Nephron progenitor cell (in vitro differentiated cells): ENCODE measurements around the gene ANKRD13B.
A peak's percentile ranks its signal among the peaks of the same experiment; 100 is the strongest.

Experiments
- DNase-seq: peaks from one replicate; pipeline ENCODE4 v3.0.0; 2021
- H3K27ac Mint-ChIP-seq: 2 replicates; pipeline ENCODE4 v1.8.0; 2021; ENCODE audit warnings: mild to moderate bottlenecking, moderate library complexity, mixed read lengths
- H3K27me3 Mint-ChIP-seq: 2 replicates; pipeline ENCODE4 v1.8.0; 2021; ENCODE audit warnings: mild to moderate bottlenecking, low read depth, mixed read lengths; ENCODE audit not compliant: poor library complexity
- H3K36me3 Mint-ChIP-seq: 2 replicates; pipeline ENCODE4 v1.8.0; 2021; ENCODE audit warnings: low read depth, mixed read lengths
- H3K4me1 Mint-ChIP-seq: 2 replicates; pipeline ENCODE4 v1.8.0; 2021; ENCODE audit warnings: mixed read lengths
- H3K4me3 Mint-ChIP-seq: 2 replicates; pipeline ENCODE4 v1.8.0; 2021; ENCODE audit warnings: mild to moderate bottlenecking, moderate library complexity, mixed read lengths
- H3K9me3 Mint-ChIP-seq: 2 replicates; pipeline ENCODE4 v1.8.0; 2021; ENCODE audit warnings: mild to moderate bottlenecking, moderate library complexity, mixed read lengths
- CTCF ChIP-seq: fragments of 200-600 bp; sonication (generic); IDR thresholded peaks from 2 replicates; pipeline ENCODE4 v1.5.0; 2021; ENCODE audit warnings: antibody characterized with exemption

Gene ANKRD13B

DNA sequence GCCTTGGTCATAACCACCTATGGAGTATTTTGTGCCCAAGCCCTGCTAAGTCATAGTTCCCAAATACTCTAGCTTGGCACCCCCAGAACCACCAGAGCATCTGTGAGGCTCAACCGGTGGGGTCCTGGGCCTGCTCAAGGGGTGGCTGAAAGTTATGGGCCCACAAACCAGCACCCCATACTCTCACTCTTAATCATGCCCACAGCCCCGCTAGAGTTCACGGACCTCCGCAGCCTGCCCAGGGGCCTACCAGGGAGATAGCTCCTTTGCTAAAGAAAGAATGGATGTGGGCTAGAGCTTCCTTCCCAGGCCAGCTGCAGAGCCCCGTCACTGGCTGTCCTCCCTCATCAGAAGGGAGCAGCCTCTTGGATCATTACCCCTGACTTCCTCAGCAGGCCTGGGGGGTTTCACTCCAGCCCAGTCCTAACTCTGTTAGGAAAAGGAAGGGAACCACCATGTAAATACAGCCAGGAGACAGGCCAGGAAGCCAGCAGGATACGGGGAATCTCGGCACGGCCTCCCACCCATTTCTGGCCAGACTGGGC, 4.8 kb upstream of the ANKRD13B start:
- Mint-ChIP-seq H3K9me3 (no peaks in the 10 kb centered on the region), H3K27me3 (peaks cover 7% of the 10 kb centered on the region), H3K27ac (peak overlapping the region; percentile 47), H3K4me3 (peak overlapping the region; percentile 89), H3K4me1 (peaks cover 66% of the 10 kb centered on the region), H3K36me3 (peaks cover 2% of the 10 kb centered on the region)
- DNase-seq: peak; percentile 17
- no peak for TF ChIP-seq CTCF

DNA sequence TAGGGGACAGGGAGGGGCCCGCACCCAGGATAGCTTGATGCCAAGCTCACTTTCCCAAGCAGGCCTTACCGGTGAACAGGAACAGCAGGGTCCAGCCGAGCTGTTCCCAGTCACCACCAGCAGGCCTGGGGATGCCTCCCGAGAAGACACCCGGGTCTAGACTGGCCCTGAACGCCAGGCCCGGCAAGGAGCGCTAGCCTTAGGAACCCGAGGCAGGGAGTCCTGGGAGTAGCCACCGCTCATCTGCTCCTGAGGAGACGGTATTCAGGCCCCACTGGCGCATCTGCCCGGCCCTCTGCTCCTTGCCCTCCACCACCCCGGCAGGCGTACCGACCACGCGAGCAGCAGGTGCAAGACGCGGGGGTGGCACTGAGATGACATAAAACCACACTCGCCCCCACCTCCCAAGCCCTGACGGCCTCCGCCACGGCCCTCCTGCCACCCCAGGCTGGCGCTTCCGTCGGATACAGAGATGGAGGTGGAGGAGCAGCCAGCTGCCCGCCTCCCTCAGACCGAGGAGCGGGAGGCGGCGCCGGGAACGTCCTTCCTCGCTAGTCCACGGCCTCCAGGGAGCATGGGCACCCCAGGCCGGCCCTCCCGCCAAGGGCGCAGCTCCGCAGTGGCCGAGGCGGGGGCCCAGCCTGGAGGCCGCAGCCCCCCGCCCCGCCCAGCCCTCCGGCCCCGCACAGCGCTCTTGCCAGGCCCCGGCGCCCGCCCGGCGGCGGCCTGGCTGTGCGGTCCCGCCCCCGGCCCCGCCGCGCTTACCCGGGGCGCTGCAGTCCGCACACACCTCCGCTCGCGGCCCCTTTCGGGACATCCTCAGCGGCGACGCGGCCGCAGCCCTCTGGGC, 4.1 kb upstream of the ANKRD13B start:
- TF ChIP-seq CTCF: no peak
- no peaks in the 10 kb centered on the region for H3K9me3 Mint-ChIP-seq
- H3K36me3 Mint-ChIP-seq: no peaks in the 10 kb centered on the region
- H3K4me3 Mint-ChIP-seq: peak overlapping the region; percentile 89
- no peak for DNase-seq
- H3K4me1 Mint-ChIP-seq: peaks cover 67% of the 10 kb centered on the region
- H3K27ac Mint-ChIP-seq: peak overlapping the region; percentile 47
- peaks cover 6% of the 10 kb centered on the region for H3K27me3 Mint-ChIP-seq

- no peaks in the 10 kb centered on the region for H3K36me3 Mint-ChIP-seq
- peak; percentile 89 for DNase-seq
- H3K4me1 Mint-ChIP-seq: peaks cover 64% of the 10 kb centered on the region
- H3K27ac Mint-ChIP-seq: no peak within 1 kb of the TSS
- peak within 1 kb of the TSS; percentile 89 for H3K4me3 Mint-ChIP-seq
- peaks cover 13% of the 10 kb centered on the region for H3K27me3 Mint-ChIP-seq
- no peaks in the 10 kb centered on the region for H3K9me3 Mint-ChIP-seq
- no peak for TF ChIP-seq CTCF
Observed at GRCh38 chr17:29589524-29590410, 3.2 kb upstream of the ANKRD13B start, which contains the start of gene GIT1. Gene GIT1 (minus strand): TSS chr17:29589648. CDS start chr17:29589378, 270 bp downstream.

- no peaks in the 10 kb centered on the region for H3K9me3 Mint-ChIP-seq
- H3K4me3 Mint-ChIP-seq: peak overlapping the region; percentile 84
- no peaks in the 10 kb centered on the region for H3K36me3 Mint-ChIP-seq
- H3K4me1 Mint-ChIP-seq: peaks cover 65% of the 10 kb centered on the region
- TF ChIP-seq CTCF: no peak
- H3K27me3 Mint-ChIP-seq: peaks cover 13% of the 10 kb centered on the region
- peak; percentile 26 for DNase-seq
- H3K27ac Mint-ChIP-seq: no peak overlapping the region
Observed at GRCh38 chr17:29590411-29591145, 2.4 kb upstream of the ANKRD13B start.

DNA sequence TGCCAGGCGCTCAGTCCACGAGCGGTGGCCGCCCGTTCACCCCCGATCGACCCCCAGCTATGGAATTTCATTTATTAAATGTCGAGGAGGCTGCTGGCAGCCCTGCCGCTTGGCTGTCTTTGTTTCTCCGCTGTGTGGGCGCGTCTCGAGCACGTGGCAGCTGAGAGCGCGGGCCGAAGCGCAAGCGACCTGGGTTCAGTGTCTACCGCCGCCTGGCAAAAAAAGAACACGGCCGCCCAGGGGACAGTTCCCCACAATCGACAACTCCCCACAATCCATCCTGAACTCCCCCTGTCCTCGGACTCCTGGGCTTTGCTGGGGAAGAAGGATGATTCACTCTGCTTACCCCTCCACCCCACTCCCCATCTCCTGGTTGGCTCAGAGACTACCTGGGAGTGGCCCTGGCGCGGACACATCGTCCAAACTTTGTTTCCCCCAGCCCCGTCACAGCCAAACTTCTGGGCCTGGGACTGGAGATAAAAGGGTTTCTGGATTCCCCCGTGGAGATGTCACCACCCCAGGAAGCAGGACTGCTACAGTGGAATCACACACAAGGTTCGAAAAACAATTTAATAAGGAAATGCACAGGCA, 1.7 kb upstream of the ANKRD13B start:
- DNase-seq: peak; percentile 54
- Mint-ChIP-seq H3K27me3 (peaks cover 13% of the 10 kb centered on the region), H3K4me1 (peaks cover 67% of the 10 kb centered on the region)

More for the DNA sequence above, 1.7 kb upstream of the ANKRD13B start:
- H3K4me3 Mint-ChIP-seq: peak overlapping the region; percentile 84
- H3K36me3 Mint-ChIP-seq: no peaks in the 10 kb centered on the region
- H3K9me3 Mint-ChIP-seq: no peaks in the 10 kb centered on the region
- H3K27ac Mint-ChIP-seq: no peak overlapping the region
- TF ChIP-seq CTCF: no peak
